ENCODE measurements around the gene MAPK7.

DNA sequence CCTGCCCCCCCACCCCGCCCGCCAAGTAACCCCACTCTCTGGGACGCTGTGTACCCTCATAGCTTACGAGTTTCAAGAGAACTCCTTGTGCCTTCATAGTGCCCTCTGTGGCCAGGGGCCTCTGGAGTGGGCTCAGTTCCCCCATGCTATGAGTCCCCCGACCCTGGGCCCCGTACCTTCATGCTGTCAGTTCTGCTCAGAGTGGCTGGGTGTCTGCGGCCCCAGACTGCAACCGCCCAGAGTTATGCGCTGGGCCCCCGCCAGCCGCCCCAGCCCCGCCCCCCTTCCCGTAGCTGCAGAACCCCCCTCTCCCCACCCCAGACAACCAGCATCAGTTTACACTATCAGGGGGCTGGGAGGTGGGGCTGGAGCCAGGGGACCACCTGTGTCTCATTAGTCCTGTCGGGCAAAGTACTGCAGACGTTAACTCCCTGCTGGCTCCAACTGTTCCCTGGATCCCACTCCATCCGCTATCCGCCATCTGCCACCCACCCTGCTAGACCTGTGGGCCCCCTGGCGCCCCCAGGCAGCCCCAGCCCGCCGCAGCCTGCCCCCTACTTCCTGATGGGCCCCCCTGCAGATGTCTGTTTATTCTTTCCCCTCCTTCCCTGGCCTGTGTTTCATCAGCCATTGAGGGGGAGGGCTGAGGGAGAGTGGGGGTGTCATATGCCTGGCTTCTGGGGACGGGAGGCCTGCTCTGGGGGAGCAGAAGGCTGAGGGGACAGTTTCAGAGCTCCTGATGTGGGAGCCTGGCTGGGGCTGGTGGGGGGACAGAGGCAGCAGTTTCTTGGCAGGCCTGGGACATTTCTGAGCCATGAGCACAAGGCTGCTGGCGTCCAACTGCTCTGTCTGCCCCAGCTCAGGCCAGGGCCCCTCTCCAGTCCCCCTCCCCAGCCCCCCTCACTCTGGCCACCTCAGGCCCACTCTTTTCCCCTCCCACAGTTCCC is 8.9 kb downstream of the MAPK7 start, which contains the start of gene MFAP4:
- TF ChIP-seq EZH2 (IDR thresholded peaks at IDR 0.05) (no peak), POLR2AphosphoS5 (IDR thresholded peaks at IDR 0.05; ENCODE audit: borderline replicate concordance, low read depth, low read length) (peak; percentile 52), FOXP2 (optimal IDR thresholded peaks at IDR 0.05; ENCODE audit: control extremely low read depth, extremely low read length, insufficient read depth) (peak; percentile 83)
